Astrocyte of the spinal cord (primary cell): Measurements from ENCODE around the gene ERBB4.

Experiments used
- DNase-seq: peaks from one replicate; pipeline ENCODE4 v3.0.0; 2011; ENCODE audit warnings: low read depth, low spot score
- H3K4me3 ChIP-seq: 2 replicates; pipeline ENCODE4 v1.5.1; 2011; ENCODE audit warnings: low read depth, mild to moderate bottlenecking, low read length, moderate library complexity
- in situ Hi-C: cut with HindIII; loops from 2 replicates; pipeline ENCODE4 v1.10.0; 2017; ENCODE audit warnings: low sequenced_read_pairs
- TF ChIP-seq, protein P1 (sequence below): IDR thresholded peaks from 2 replicates; pipeline ENCODE4 v1.5.1; 2012; ENCODE audit warnings: low read depth, mild to moderate bottlenecking, low read length, inconsistent platforms

Gene ERBB4

DNA sequence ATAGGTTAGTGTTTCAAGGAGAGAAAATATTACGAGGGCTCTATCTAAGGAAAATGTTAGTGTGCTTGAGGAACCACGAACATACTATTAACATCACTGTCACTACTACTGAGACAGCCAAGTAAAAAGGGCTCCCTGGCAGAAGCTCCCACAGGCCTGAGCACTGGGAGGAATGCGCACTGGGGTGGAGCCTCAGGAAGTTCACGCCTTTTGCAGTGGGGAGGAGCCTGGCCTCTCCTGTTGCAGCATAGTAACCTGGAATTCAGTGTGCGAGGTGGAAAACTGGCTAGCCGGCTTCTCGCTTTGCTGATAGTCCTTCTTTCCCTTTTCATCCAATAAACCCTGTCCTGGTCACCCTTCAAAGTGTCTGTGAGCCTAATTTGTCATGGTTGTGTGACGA lies 250.3 kb downstream of the ERBB4 start:
- TF ChIP-seq, protein P1, sequence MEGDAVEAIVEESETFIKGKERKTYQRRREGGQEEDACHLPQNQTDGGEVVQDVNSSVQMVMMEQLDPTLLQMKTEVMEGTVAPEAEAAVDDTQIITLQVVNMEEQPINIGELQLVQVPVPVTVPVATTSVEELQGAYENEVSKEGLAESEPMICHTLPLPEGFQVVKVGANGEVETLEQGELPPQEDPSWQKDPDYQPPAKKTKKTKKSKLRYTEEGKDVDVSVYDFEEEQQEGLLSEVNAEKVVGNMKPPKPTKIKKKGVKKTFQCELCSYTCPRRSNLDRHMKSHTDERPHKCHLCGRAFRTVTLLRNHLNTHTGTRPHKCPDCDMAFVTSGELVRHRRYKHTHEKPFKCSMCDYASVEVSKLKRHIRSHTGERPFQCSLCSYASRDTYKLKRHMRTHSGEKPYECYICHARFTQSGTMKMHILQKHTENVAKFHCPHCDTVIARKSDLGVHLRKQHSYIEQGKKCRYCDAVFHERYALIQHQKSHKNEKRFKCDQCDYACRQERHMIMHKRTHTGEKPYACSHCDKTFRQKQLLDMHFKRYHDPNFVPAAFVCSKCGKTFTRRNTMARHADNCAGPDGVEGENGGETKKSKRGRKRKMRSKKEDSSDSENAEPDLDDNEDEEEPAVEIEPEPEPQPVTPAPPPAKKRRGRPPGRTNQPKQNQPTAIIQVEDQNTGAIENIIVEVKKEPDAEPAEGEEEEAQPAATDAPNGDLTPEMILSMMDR: no peak
- no peak for DNase-seq
- in situ Hi-C loops: no loop called here
- H3K4me3 ChIP-seq: no peak overlapping the region

DNA sequence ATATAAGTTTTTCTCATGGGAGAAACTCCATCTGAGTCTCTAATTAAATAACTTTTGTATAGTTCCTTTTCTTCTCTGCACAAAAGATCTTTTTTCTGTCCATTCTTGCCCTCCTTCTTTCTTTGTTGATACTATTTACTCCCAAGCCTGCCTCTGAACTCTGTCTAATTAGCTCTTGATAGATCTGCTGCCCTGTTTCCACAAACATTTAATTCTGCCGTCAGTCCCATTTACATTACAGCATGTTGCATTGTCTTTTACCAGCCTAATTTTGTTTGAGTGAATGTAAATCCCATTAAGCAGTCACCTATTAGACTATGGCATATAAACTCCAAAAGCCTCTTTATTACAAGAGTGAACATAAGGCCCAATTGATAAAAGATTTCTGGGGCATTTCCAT lies 254.4 kb downstream of the ERBB4 start:
- no peak for DNase-seq
- H3K4me3 ChIP-seq: no peak overlapping the region
- TF ChIP-seq, protein P1: no peak
- in situ Hi-C loops: no loop called here

DNA sequence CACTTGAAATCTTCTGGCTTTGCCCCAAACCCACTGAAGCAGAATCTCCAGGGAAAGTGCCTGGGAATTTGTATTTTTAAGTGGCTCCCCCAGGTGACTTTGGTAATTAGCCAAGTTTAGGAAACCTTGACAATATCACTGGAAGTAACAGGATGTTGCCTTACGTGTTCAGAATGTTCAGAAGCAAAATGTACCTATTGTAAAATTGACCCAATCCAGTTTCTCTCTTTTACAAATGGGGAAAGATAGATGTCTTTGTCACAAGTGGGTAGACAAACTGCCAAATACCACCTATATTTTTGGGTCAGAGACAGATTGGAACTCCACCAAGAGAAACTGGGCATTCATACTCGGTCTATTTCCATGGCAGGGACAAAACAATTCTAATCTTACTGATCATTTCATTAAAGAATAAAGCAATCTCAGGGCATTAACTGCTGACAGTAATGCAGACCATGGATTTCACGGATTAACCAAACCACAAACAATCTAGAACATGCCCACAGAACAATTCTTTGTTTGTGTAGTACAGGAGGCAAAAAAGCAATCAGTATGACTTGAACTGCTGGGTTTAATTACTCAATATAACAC lies 255.8 kb downstream of the ERBB4 start:
- TF ChIP-seq, protein P1: no peak
- DNase-seq: peak; percentile 25
- in situ Hi-C loops: no loop called here
- H3K4me3 ChIP-seq: no peak overlapping the region

DNA sequence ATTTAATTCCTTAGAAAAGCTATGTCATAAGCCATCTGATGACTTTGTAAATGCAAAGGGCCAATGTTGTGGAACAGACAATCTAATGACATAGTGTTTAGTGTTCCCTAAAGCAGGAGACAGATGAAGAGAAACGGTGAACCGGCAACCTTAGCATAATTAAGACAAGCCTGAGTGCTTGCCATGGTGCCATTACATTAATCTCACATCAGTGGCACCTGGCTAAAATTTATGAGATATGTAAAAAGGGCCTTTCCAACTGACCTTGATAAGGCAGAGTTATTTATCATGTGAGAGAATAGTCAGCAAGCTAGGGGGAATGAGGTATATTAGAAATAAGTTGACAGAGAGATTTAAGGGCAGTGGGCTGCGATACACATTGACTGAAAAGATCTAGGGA lies 261.8 kb downstream of the ERBB4 start:
- H3K4me3 ChIP-seq: no peak overlapping the region
- TF ChIP-seq, protein P1: no peak
- in situ Hi-C loops: no loop called here
- no peak for DNase-seq

DNA sequence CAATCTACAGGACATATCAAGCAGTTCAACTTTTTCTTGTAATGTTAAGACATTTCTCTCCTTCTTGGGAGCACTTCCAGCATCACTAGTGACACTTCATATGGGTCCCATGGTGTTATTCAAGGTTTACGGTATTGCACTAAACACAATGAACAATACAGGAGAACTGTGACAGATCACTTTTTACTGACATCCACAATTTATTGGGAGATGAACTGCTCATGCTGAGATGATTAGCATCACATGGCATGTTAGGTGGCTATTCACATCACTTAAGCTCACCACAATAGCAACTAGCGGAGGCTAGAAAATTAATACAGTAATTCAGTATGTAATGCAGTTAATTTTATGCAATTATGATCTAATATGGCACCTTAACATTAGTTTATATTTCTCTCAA lies 264.4 kb downstream of the ERBB4 start:
- in situ Hi-C loops: no loop called here
- no peak overlapping the region for H3K4me3 ChIP-seq
- TF ChIP-seq, protein P1: no peak
- no peak for DNase-seq

DNA sequence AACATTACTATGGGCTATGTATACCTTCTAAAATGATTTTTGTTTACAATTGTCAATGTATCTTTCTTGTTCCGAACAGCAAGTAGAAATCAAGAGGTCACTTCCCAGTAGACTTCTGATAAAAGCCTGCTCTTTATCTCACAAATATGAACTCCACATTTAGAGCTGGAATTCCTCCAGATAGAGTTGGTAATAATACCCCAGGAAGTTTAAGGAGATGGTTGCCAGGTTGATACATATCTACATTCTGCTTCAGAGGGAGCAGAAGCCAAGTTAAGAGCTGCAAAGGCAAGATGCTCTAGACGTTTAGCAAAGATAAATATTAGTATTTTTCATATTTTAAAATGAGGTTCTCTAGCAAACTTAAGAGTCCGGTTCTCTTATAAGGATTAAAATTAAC lies 267.0 kb downstream of the ERBB4 start:
- TF ChIP-seq, protein P1: no peak
- DNase-seq: no peak
- in situ Hi-C loops: no loop called here
- H3K4me3 ChIP-seq: no peak overlapping the region

DNA sequence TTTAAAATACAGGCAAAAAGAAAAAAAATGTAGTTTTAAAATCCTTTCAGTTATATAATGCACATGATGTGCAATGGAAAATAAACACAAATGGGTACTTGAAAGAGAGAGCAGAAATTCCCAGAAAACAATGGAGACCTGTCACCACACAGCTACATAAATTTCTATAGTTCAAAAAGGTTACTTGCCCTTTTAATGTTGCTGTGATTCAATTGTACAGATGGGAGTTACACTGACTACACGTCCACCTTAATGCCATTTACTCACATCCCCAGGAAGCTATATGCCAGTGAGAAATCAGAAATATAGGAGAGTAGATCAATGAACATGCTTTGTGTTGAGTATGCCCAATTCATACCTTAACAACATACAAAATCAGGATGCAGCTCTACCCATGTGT lies 269.6 kb downstream of the ERBB4 start:
- H3K4me3 ChIP-seq: no peak overlapping the region
- no peak for DNase-seq
- in situ Hi-C loops: no loop called here
- TF ChIP-seq, protein P1: no peak
